ENCODE results near the gene PPWD1. TPM values are rescaled to one million over a fixed set of nuclear protein-coding genes. Genes with fewer than 3 reads are reported as not detected.

PPWD1 gene
- 53.3 to 56.8 TPM (median 54.6 TPM) in 3 replicates for total RNA-seq

DNA sequence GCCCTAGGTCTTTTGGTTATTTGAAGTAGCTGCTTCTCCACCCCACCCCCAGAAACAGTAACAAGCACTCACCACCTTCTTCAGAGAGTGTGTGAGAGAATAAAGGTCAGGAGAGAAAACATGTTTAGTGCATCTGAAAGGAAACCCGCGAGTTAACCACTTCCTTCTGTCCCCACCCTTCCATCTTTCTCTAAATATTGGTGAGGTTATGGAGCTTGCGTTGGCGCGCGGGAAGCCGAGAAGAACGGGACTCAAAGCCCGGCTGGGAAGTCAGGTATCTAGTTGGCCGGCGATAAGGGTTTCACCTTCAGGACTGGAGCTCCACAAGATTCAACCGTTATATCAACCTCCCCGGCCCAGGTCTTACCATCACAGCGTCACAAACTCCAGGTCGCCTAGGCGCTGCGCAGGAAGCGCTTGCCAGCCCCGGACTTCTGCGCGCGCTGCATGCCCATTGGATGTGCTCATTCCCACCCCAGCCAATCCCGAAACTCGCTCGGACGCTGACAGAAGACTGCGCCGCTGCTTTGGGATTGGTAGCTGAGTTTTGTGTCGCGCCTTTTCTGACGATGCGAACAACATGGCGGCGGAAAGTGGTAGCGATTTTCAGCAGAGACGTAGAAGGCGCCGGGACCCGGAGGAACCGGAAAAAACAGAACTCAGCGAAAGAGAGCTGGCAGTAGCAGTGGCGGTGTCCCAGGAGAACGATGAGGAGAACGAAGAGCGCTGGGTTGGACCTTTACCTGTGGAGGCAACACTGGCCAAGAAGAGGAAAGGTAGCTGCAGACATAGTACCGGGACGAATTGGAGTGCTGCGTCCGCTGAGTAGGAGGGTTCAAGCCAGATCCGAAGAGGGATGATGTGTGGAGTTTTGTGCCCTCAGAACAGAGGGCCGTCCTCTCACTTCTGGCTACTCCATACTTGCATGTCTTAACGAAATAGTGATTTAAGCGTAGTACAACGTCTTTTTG lies at the start of gene PPWD1, which contains the start of gene CENPK:
Gene PPWD1, plus strand, starts transcription at position 566 of the 971 bp plus-strand sequence. Its CDS starts 15 bp downstream, at position 581.
Gene CENPK, minus strand, starts transcription at position 438 of the 971 bp plus-strand sequence. CDS start 8,261 bp downstream, outside the sequence.
- H3K36me3 Mint-ChIP-seq, result no peaks in the 10 kb centered on the region
- H3K27me3 Mint-ChIP-seq (ENCODE audit: low read depth), result no peaks in the 10 kb centered on the region
- H3K9me3 Mint-ChIP-seq, result no peaks in the 10 kb centered on the region
- H3K27ac Mint-ChIP-seq, result peak within 1 kb of the TSS; percentile 99
- peak within 1 kb of the TSS; percentile 94 for H3K4me3 Mint-ChIP-seq
- TF ChIP-seq, protein P1, sequence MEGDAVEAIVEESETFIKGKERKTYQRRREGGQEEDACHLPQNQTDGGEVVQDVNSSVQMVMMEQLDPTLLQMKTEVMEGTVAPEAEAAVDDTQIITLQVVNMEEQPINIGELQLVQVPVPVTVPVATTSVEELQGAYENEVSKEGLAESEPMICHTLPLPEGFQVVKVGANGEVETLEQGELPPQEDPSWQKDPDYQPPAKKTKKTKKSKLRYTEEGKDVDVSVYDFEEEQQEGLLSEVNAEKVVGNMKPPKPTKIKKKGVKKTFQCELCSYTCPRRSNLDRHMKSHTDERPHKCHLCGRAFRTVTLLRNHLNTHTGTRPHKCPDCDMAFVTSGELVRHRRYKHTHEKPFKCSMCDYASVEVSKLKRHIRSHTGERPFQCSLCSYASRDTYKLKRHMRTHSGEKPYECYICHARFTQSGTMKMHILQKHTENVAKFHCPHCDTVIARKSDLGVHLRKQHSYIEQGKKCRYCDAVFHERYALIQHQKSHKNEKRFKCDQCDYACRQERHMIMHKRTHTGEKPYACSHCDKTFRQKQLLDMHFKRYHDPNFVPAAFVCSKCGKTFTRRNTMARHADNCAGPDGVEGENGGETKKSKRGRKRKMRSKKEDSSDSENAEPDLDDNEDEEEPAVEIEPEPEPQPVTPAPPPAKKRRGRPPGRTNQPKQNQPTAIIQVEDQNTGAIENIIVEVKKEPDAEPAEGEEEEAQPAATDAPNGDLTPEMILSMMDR (IDR thresholded peaks at IDR 0.05; ENCODE audit: unreplicated experiment), result no peak
- H3K4me1 Mint-ChIP-seq, result peaks cover 34% of the 10 kb centered on the region
- DNase-seq (ENCODE audit: low spot score in 2 of 2, unreplicated experiment in 2 of 2), result peak; percentile 84 to 94

- H3K27me3 Mint-ChIP-seq (ENCODE audit: low read depth), result no peaks in the 10 kb centered on the region
- no peak overlapping the region for H3K27ac Mint-ChIP-seq
- no peaks in the 10 kb centered on the region for H3K4me1 Mint-ChIP-seq
- TF ChIP-seq, protein P1 (IDR thresholded peaks at IDR 0.05; ENCODE audit: unreplicated experiment), result no peak
- no peak overlapping the region for H3K4me3 Mint-ChIP-seq
- H3K36me3 Mint-ChIP-seq, result peaks cover 7% of the 10 kb centered on the region
- no peaks in the 10 kb centered on the region for H3K9me3 Mint-ChIP-seq
- DNase-seq (ENCODE audit: low spot score in 2 of 2, unreplicated experiment in 2 of 2), result no peak
Observed at GRCh38 chr5:65525726-65526125, 37.4 kb upstream of the PPWD1 start.

- TF ChIP-seq, protein P1 (IDR thresholded peaks at IDR 0.05; ENCODE audit: unreplicated experiment), result no peak
- Mint-ChIP-seq H3K4me3 (no peak overlapping the region), H3K36me3 (peaks cover 6% of the 10 kb centered on the region), H3K4me1 (no peaks in the 10 kb centered on the region), H3K9me3 (no peaks in the 10 kb centered on the region), H3K27me3 (ENCODE audit: low read depth) (no peaks in the 10 kb centered on the region), H3K27ac (no peak overlapping the region)
- no peak for DNase-seq (ENCODE audit: low spot score in 2 of 2, unreplicated experiment in 2 of 2)
Observed at GRCh38 chr5:65530904-65531303, 32.2 kb upstream of the PPWD1 start.

- Mint-ChIP-seq H3K27me3 (ENCODE audit: low read depth) (no peaks in the 10 kb centered on the region), H3K4me1 (no peaks in the 10 kb centered on the region), H3K9me3 (no peaks in the 10 kb centered on the region), H3K36me3 (peaks cover 4% of the 10 kb centered on the region), H3K27ac (no peak overlapping the region), H3K4me3 (no peak overlapping the region)
- TF ChIP-seq, protein P1 (IDR thresholded peaks at IDR 0.05; ENCODE audit: unreplicated experiment), result no peak
- DNase-seq (ENCODE audit: low spot score in 2 of 2, unreplicated experiment in 2 of 2), result no peak
Observed at GRCh38 chr5:65535529-65535987, 27.5 kb upstream of the PPWD1 start.

GRCh38 chr5:65539827-65540226 lies 23.3 kb upstream of the PPWD1 start:
- Mint-ChIP-seq H3K9me3 (peaks cover 4% of the 10 kb centered on the region), H3K27me3 (ENCODE audit: low read depth) (no peaks in the 10 kb centered on the region), H3K27ac (no peak overlapping the region), H3K36me3 (peaks cover 15% of the 10 kb centered on the region), H3K4me1 (no peaks in the 10 kb centered on the region), H3K4me3 (no peak overlapping the region)
- TF ChIP-seq, protein P1 (IDR thresholded peaks at IDR 0.05; ENCODE audit: unreplicated experiment), result no peak
- no peak for DNase-seq (ENCODE audit: low spot score in 2 of 2, unreplicated experiment in 2 of 2)
